DMS153 (cell line): ENCODE measurements around the gene KIF26B.
"Not testable (repeated sequence)": the region's sequence is repeated elsewhere in the genome, so short reads cannot be mapped to it uniquely, and the experiment has no call there.

Experiments used
- DNase-seq: peaks from one replicate; lab custom pipeline; 2025; lab: John Stamatoyannopoulos, UW

KIF26B gene

DNA sequence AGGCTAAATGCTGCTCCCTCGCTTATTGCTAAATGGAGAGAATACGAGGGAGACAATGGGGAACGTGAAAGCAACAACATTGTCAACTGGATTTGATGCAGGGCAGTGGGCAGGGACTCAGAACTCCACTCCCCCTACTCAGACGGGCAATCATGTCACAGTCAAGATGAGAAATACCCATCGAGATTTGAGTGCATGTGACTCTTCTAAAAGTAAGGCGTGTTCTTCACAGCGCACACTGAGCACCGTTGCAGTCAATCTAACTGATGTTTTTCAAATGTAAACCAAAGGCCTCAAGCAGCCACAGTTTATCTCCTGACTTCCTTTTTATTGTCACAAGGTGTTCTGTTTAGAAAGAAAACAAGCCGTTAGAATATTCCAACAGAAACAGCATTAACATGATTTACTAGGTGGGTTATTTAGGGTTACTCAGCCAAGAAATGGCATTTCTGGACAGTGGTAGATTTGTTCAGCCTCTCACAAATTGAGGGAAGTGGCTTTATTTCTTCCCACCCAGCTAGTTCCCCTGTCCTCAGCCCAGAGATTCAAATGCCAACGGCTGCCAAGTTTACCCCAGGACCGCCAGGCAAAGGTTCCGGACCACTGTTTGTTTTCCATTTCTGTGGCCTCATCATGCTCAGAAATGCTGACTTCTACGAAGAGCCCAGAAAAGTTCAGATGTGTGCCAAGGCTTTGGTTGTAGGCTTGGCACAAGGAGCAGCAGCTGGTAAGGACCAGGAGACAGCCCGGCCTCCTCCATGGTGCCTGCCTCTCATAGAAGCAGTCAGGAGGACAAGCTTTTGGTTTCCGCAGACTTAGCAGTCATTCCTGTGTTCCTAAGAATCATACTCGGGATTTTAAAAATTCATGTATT is 171.4 kb downstream of the KIF26B start:
- DNase-seq, result no peak

- no peak for DNase-seq
Observed at GRCh38 chr1:245327360-245327759, 172.6 kb downstream of the KIF26B start.

DNA sequence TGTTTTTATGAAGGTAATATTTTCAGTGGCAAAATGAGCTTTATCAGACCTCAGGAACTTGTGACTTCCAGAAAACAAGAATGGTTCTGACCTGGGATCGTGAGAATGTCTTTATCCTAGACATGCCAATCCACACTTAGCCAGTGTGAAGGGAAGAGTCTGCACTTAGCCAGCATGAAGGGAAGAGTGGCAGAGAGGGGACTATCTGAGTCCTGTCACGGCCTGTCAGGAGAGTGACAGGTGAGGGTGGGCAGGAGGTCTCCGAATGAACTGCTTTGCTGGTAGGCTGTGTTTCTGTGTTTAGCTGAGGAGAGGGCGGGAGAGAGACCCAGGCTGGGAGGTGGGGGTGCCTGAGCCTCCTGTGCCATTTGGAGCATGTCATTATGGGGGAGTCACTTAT is 173.1 kb downstream of the KIF26B start:
- DNase-seq, result no peak

DNA sequence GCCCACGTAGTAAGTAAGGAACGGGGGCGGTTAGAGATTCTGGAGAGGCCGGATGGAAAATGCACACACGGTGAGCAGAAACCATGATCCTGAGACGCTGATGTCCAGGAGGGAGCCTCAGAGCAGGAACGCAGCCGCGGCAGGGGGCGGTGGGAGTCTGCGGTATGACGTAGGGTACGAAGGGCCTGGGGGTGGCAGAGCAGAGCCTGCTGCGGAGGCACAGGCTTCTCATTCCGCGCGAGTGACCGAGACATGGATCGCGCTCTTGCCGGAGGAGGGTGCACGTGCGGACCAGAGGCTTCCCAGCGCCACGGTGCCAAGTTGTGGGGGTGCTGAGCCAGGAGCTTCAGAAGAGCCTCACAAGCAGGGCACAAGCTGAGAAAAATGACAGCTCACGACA is 176.2 kb downstream of the KIF26B start:
- no peak for DNase-seq

DNA sequence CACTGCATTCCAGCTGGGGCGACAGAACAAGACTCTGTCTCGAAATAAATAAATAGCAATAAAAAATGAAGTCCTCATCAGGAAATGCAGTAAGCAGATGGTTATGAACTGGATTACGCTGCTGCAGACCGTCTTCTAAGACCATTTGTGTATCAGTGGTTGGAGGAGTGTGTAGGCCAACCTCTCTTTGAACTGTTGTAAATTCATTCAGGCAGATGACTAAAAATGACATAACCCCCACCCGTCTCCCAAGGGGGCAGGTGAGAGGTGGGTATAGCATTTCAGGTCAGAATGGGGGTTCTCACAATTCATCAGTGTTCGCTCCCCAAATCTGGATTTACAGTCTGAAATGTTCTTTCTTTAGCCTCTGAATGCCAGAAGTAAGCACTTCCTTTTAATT is 177.3 kb downstream of the KIF26B start:
- DNase-seq, result no peak

GRCh38 chr1:245332513-245332912 is 177.7 kb downstream of the KIF26B start:
- DNase-seq, result no peak

DNA sequence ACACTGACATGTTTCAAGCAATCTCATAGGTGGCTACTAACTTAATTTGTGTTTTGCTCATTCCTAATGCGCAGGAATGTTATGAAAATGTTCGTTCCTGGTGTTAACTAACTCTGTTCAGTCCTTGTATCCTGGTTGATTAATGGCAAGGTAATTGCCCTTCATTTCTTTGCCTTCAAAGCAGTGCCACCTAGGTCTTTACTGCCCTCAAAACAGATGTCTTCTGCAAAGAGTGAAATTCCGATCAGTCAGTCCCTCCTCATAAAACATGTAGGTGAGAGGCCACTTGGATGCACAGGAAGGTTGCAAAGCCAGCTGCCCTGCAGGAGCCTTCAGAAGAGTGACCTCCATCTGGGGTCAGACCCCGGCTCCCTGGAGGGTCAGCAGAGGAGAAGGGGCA is 179.4 kb downstream of the KIF26B start:
- DNase-seq, result no peak

- DNase-seq, result no peak
Observed at GRCh38 chr1:245334827-245335490, 180.2 kb downstream of the KIF26B start.

DNA sequence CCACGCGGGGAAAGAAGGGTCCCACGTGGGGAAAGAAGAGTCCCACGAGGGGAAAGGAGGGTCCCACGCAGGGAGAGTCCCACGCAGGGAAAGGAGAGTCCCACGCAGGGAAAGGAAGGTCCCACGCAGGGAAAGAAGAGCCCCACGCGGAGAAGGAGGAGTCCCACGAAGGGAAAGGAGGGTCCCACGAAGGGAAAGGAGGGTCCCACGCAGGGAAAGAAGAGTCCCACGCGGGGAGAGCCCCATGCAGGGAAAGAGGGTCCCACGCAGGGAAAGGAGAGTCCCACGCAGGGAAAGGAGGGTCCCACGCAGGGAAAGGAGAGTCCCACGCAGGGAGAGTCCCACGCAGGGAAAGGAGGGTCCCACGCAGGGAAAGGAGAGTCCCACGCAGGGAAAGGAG is 180.9 kb downstream of the KIF26B start:
- not testable (repeated sequence) for DNase-seq

- no peak for DNase-seq
Observed at GRCh38 chr1:245336149-245336983, 181.6 kb downstream of the KIF26B start.

GRCh38 chr1:245336984-245337355 is 182.2 kb downstream of the KIF26B start:
- not testable (repeated sequence) for DNase-seq

DNA sequence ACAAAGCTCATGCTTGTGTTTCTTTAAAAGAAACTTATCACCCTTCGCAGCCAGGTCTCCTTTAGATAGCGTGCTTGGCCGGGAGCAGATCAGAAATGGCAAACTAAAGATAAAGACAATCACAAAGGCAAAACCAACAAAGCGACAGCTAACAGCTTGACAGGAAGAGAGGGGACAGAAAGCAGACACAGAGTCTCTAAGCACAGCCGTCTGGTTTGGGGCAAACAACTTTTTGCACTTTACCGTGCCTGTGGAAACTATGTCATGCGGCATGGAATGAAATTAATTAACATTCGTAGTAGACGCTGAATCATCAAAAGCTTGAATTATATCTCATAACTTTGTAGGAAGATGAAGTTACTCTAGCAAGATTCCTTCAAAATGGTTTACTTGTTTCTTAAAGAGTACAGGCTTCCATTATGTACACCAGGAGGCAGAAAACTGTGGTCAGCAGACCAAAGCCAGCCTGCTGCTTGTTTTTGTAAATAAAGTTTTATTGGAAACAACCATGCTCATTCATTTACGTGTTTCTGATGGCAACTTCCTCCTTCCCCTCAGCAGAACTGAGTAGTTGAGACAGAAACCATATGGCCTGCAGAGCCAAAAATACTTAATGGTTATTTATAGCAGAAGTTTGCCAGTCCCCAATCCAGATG is 183.2 kb downstream of the KIF26B start:
- no peak for DNase-seq

DNA sequence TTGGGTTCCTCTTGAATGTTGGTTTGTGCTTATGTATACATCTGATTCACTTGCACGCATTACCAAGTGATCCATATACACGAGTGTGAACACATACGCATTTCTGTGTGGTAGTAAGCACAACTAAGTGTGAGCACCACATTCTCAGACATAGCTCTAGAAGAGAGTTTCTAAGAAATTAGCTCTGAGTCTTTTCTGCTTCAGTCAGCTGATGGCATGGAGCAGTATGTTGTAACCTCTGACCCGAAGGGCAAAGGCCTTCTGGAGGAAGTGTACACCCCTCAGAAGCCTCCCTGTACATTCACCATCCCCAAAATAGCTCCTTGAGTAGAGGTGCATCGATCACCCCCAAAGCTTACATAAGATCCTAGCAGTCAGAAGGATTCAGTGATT is 183.7 kb downstream of the KIF26B start:
- no peak for DNase-seq

DNA sequence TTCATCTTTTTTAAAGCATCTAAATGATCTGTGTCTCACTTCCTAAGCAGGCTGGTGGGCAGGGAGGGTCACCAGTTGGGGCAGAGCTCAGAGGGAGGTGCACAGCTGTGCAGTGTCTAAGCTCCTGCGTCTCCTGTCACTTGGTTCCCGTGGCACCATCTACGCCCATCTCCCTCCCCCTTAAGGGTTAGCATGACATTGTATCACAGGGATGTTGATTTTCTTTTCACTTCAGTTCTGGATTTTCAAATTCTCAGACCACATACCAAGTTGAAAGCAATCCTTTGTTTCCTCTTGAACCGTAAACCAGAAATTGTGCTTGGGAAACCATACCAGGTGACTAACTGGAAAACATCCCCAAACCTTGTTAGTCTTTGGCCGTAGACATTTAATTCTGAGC is 187.0 kb downstream of the KIF26B start:
- no peak for DNase-seq

DNA sequence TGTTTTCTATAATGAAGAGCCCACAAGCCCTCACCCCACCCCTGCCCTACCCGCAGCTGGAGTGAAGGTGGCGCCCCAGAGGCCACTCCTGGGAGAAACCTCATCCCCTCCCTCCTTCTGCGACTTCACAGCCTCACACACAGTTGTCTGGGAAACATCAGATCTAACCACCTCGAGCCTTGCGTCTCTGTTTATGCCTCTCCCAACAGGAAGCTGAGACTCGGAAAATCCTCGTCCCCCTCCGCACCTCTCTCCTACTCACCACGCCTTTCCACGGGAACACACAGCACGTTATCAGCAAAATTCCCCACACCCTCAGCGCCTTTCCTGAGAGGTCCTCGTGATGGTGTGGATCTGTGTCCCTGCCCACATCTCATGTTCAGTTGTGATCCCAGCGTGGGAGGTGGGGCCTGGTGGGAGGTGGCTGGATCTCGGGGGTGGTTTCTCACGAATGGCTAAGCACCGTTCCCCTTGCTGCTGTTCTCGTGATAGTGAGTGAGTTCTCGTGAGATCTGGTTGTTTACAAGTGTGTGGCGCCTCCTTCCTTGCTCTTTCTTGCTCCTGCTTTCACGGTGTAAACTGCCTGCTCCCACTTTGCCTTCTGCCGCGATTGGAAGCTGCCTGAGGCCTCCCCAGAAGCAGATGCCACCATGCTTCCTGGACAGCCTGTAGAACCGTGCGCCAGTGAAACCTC is 190.6 kb downstream of the KIF26B start:
- no peak for DNase-seq

DNA sequence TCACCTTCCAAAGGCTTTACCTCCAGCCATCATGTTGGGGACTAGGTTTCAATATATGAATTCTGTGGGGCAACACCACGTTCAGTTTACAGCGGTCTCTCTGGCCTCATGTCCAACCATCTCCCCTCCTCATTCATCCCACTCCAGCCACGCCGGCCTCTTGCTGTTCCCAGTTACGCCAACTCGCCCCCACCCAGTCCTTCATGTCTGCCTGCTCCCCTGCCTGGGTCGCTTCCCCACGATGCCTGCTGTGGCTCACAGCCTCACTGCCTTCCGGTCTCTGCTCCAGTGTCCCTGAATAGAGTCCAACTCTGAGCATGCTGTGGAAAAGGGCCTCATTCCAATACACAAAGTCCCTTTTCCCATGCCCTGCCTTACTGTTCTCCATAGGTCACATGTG is 193.8 kb downstream of the KIF26B start:
- DNase-seq, result no peak

DNA sequence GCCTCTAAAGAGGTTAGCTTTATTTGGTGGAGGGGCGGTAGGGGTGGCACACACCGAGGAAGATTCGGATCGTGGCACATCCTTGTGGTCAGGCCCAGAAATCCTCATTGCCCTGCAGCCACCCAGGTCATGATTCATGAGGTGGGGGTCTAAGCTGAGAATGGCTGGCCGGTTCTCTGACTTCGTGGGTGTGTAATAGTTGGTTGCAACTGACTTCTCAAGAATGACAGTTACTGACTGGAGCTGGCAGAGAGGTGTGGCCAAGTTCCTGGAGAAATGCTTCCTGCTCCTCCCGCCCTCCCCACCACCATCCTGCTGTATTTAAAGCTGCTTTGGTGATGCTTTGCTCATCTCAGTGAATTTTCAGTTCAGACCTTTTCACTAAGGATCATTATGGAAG is 198.6 kb downstream of the KIF26B start:
- no peak for DNase-seq

DNA sequence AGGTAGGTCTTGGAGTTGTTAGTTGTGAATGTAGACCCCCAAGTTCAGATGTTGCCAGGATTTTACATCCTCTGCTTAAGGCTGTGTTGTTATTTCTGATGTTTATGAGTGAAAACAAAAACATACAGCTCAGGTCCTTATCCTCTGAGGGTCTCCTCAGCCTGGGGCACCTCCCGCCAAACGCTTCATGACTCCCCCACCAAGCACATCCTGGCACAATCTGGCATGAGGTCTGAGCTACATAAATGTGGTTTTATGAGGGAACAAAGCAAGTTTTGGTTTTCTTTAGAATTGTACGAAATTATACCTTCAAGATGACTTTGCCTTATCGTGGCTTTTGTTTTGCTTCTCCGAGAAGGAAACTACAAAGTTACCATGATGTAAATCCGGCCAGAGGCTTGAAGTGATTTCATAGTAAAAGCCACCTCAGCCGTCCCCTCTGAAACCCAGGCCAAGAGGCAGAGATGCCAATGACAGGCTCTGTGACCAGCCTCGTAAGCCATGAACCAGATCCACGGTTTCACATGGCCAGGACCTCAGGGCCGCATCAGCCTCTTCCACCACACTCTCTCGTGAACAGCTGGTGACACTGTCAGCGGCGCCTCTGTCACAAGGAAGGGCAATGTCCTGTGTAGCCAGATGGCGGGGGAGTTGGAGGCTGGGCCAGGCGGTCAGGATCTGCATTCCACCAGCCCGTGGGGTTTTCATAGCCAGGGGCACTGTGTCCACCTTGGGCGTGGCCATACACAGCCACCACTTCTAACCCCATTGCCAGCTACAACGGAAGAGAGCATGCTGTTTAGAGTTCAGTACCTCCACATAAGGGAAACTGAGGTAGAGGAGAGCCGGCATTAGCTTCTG is 199.4 kb downstream of the KIF26B start:
- no peak for DNase-seq

DNA sequence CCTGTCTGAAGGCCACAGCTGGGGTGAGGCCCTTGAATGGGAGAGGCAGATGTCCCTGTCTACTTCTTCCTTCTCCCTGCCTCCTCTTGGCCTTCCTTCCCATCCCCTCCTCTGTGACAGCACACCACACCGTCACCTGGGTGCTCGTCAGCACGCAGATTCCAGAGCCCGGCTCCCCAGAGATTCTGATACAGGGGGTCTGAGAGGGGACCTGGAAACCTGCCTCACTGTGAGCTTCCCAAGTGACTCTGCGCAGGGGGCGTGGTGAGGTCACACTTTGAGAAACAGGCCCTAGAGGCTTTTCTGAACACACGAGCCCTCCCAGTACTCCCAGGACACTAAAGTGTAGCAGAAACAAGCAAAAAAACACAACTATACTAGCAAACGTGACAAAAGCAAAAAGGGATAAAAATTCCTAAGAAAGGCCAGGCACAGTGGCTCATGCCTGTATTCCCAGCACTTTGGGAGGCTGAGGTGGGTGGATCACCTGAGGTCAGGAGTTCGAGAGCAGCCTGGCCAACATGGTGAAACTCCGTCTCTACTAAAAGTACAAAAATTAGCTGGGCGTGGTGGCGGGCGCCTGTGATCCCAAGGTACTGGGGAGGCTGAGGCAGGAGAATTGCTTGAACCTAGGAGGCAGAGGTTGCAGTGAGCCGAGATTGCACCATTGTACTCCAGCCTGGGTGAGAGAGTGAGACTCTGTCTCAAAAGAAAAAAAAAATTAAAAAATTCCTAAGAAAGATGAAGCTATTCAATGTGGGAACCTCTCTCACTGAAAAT is 201.3 kb downstream of the KIF26B start:
- not testable (repeated sequence) for DNase-seq
